Tongue (tissue), 2 donors: ENCODE results near the gene ZNF512B. TPM values are rescaled to one million over a fixed set of nuclear protein-coding genes. Genes with fewer than 3 reads are reported as not detected.
"Not testable (repeated sequence)": the region's sequence is repeated elsewhere in the genome, so short reads cannot be mapped to it uniquely, and the experiment has no call there.

ENCODE experiments used
- DNase-seq: peaks from one replicate; pipeline ENCODE4 v3.0.0-alpha.2; 2015
- total RNA-seq: library from RNA; depleted of rRNA; stranded (reverse); fragments of >200 nt; gene quantifications from one replicate; pipeline ENCODE4 v1.2.3, GENCODE V29; 2014

Gene ZNF512B
- total RNA-seq, 1 donor from 2014 or later = 15.3 TPM

DNA sequence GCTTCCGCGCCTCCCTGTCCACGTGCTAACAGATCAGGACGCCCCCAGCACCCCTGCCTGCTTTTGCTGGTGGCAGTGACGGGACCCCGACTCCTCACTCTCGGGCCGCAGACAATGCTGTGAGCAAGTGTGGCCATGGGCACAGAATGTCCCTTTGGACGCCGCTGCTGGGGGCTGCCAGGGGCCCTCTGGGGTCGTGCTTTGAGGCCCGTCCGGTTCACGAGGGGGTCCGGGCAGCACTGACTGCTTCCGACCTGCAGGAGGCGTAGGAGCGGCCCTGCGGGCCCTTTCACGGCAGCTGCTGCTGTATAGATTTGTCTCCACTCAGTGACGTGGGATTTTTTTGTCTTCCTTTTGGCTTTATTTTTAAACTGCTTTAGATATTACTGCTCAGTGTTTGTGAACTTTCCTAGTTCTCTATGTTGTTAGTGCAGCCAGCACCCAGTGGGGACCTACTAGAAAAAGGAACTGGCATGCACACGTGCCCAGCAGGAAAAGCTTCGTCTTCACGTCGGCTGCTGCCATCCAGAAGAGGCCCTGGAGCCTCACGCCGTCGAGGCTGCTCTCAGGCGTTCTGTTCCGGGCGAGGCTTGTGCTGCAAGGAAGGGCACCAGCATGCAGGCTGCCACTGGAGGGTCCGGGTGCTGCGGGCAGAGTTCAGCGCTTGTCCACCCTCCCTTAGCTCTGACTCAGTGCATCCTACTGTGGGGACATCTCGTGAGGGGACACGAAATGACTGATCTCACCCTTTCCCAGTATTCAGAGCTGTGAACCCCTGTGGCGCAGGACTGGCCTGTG lies 35.3 kb downstream of the ZNF512B start:
- no peak for DNase-seq

DNA sequence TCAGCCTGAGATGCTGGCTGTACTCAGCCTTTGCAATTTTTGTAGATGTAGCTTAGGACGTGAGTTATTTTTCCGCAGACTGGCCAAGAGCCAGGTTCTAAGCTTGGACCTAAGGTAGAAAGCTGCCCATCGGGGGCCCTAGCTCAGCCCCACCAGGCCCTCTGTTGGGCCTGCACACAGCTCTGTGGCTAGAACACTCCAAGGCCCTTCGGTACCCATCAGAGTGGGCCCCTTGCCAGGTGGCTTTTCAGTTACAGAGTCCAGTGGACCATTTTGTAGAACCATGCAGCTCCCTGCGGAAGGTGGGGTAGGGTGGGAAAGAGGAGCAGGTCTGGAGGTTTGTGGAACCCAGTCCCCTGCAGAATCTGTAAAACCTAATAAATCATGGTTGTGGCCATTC lies 36.1 kb downstream of the ZNF512B start:
- no peak for DNase-seq

DNA sequence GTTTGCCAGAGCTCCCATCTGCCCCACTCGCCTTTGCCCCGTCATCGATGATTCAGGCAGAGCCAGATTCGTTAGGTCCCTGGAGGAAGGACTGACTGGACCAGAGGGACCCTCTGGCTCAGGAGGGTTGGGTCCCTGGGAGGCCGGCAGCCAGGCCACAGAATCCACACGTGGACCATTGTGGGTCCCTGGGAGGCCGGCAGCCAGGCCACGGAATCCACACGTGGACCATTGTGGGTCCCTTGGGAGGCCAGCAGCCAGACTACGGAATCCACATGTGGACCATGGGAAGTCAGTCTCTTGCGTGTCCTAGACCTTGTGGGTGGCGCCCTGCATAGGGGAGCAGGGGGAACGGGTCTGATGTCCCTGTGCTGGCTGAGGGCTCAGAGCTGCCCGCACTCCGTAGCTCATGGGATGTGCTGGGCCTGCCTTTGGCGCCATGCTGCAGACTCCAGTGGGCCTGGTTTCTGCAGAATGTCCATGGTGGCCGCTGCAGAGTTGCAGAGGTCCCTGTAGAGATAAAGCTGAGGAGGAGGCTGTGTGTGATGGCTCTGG lies 37.0 kb downstream of the ZNF512B start:
- no peak for DNase-seq

DNA sequence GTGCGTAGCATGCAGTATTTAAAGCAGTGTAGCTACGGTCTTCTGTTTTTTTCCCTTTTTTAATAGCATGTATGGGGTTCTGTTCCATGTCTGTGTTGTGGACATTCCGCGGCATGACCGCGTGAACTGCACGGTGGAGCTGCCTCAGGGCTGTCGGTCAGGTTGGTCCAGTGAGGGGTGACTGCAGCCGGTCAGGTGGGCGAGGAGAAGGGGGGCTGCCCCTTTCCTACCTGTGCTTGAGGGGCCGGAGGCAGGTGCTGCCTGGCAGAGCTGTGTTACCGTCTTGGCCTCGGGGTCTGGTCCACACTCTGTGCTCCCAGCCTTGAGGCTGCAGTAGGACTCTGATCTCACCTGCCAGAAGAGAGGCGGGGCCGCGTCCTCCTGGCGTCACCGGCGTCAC lies 38.0 kb downstream of the ZNF512B start:
- DNase-seq = no peak

- no peak for DNase-seq
Observed at GRCh38 chr20:63930971-63931553, 38.7 kb downstream of the ZNF512B start.

DNA sequence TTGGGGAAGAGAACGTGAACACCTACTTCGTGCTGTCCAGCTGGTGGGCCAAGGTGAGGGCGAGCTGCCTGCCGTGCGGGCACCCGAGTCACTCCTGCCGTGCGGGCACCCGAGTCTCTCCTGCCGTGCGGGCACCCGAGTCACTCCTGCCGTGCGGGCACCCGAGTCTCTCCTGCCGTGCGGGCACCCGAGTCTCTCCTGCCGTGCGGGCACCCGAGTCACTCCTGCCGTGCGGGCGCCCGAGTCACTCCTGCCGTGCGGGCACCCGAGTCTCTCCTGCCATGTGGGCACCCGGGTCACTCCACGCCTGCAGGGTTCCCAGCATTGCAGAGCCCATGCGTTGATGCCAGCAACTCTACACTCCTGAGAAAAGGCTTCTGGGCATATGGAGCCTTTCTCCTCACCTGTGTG lies 40.3 kb downstream of the ZNF512B start:
- not testable (repeated sequence) for DNase-seq

GRCh38 chr20:63929071-63929470 lies 40.7 kb downstream of the ZNF512B start:
- no peak for DNase-seq

DNA sequence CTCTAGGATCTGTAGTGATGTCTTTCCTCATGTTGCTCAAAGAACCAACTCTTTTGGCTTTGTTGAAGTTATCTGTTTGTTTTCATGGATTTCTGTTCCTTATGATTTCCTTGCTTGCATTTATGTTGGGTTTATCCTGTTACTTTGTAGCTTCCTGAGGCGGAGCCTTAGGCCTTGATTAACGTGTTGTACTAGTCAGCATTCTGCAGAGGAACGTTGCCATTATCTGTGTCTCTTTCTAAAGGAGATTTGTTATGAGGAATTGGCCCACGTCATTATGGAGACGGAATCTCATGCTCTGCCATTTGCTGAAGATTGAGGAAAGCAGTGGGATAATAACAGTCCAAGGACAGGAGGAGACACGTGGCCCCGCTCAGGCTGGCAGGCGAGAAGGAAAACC lies 43.4 kb downstream of the ZNF512B start:
- DNase-seq = no peak

- DNase-seq = no peak
Observed at GRCh38 chr20:63924241-63924640, 45.5 kb downstream of the ZNF512B start.

DNA sequence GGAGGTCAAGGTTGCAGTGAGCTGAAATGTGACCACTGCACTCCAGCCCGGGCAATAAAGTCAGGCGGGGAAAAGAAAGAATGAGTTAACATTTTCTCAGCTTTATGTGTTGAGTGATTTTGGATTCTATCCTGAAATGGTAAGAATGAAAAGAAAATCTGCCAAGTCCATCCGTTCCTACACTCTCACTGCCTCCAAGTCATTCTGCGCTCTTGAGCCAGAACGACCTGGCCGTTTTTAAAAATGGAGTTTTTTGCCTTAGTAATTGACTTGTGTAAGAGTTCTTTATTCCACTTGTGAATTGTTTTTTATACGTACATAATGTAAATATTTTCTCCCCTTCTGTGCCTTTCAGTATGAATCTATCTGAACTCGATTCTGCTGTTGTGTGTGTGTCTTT lies 46.1 kb downstream of the ZNF512B start:
- peak; percentile 41 for DNase-seq

DNA sequence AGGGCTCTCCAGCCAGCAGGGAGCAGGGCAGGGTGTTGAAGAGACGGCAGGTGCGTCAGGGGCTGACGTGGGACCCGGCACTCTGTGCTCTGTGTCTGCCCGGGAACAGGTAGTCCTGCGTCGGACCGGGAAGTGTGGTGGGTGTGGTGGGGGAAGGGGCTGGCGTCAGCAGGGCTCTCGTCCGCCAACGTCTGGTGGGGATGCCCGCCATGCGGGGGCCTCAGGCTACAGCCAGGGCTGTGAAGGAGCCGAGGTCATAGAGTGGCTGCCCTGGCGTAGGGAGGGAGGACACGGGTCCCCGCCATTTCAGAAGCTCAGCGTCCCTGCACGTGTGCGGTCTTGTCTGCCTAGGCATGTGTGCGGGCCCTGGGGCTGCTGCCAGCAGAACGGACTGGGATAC lies 49.5 kb downstream of the ZNF512B start:
- no peak for DNase-seq

GRCh38 chr20:63919130-63919529 lies 50.6 kb downstream of the ZNF512B start:
- DNase-seq = no peak

DNA sequence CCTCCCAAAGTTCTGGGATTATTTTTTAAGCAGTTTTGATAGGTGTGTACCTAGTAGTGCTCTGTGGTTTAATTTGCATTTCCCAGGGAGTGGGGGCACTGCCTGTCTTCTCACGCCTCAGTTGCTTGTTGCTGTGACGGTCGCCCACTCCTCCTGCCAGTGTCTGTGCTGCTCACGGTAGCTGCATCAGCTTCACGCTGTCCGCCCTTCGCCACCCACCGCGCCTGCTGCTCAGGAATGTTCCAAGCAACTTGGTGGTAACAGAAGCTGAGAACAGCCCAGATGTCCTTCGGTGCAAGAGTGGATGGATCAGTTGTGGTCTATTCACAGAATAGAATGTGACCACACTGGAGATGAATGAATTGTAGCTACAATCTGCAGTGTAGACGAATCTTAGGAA lies 51.9 kb downstream of the ZNF512B start:
- DNase-seq = no peak

DNA sequence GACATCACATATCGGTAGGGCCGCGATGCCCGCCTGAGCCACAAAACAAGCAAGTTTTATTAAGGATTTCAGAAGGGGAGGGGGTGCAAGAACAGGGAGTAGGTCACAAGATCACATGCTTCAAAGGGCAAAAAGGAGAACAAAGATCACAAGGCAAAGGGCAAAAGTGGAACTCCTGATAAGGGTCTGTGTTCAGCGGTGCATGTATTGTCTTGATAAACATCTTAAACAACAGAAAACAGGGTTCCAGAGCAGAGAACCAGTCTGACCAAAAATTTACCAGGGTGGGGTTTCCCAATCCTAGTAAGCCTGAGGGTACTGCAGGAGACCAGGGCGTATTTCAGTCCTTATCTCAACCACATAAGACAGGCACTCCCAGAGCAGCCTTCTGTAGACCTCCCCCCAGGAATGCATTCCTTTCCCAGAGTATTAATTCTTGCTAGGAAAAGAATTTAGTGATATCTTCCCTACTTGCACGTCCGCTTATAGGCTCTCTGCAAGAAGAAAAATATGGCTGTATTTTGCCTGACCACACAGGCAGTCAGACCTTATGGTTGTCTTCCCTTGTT lies 53.3 kb downstream of the ZNF512B start:
- not testable (repeated sequence) for DNase-seq

- DNase-seq = no peak
Observed at GRCh38 chr20:63915471-63915870, 54.3 kb downstream of the ZNF512B start.

GRCh38 chr20:63913768-63914167 lies 56.0 kb downstream of the ZNF512B start:
- no peak for DNase-seq

DNA sequence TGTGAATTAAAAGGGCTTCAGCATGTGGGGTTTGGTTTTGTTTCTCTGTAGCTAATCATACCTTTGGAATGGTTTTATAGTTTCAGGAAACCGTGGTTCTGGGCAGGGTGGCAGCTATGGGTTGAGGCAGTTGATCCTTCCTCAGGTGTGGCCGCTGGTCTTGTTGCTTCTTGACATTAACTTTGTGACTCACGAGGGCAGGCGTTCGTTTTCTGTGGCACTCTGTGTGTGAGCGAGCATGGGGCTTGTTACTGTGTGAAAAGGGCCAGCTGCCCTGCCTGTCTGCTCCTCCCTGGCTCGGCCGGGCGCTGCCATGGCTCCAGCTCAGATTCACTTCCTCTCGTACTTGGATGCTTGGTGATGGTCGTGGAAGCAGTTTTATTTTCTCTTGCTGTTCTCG lies 58.6 kb downstream of the ZNF512B start:
- DNase-seq = peak; percentile 50

DNA sequence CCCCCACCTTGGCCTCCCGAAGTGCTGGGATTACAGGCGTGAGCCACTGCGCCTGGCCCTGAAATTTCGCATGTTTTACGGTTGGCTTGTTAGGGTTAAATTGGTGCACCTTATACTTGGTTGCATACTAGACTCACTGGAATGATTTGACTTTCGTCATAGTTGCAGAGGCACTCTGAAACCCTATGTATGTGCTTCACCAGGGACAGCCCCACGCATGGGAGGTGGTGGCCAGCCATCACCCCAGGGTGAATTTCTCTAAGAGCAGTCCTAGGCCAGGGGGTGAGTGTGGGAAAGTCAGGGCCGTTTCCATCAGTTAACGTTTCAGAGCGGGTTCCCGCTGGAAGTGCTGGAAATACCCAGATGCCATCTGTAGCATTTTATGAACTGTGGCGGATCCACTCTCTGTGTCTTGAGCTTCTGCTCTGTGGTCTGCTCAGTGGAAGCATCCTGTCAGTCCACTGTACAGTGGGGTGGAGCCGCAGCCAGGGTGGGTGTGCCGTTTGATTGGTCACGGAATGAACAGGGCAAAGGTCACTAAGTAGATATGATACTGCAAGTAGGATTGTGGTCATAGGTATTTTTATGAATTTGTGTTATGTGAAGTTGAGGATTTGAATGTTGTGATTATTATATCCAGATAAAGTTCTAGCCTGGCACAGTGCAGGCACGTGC lies 61.6 kb downstream of the ZNF512B start:
- no peak for DNase-seq
